ENCODE data around the gene SLC38A11. TPM values are rescaled to one million over a fixed set of nuclear protein-coding genes. Genes with fewer than 3 reads are reported as not detected.

Gene SLC38A11
- total RNA-seq, 1 experiment from 2014 or later = not detected

DNA sequence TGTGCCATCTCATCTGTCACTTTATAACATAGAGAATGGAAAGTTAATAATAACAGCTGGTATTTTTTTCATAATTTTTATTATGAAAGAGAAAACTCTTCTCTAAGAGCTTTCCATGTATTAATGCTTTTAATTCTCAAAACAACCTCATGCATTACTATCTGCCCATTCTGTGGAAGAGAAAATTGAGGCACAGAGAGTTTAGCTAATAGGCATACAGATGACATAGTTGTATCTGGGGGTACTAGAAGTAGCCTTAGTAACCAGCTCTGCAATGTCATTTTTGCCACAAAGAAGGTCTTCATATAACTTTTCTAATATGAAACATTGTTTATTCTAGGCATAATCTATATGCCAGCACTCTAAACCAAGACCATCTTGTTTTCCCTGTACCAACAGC is 77.4 kb downstream of the SLC38A11 start:
- Histone ChIP-seq H2AFZ (ENCODE audit: low read depth, low read length, poor library complexity, severe bottlenecking) (no peak overlapping the region), H3K9ac (ENCODE audit: low read length) (no peak overlapping the region), H3K36me3 (ENCODE audit: control insufficient read depth in 1 of 2, insufficient read depth in 2 of 2, low read length in 2 of 2) (no peaks in the 10 kb centered on the region), H3K4me2 (ENCODE audit: low read length) (no peak overlapping the region), H3K4me1 (ENCODE audit: control insufficient read depth in 1 of 2, insufficient read depth in 2 of 2, low read length in 2 of 2) (no peaks in the 10 kb centered on the region), H3K9me3 (ENCODE audit: control insufficient read depth in 1 of 2, insufficient read depth in 1 of 2, low read depth in 1 of 2, low read length in 2 of 2) (no peaks in the 10 kb centered on the region), H3K9me2 (ENCODE audit: insufficient read depth) (no peaks in the 10 kb centered on the region), H3K79me2 (ENCODE audit: insufficient read depth, low read length) (no peaks in the 10 kb centered on the region), H4K20me1 (ENCODE audit: insufficient read depth) (no peaks in the 10 kb centered on the region), H3K27me3 (ENCODE audit: insufficient read depth, low read length) (no peaks in the 10 kb centered on the region), H3K27ac (ENCODE audit: low read depth, low read length) (no peak overlapping the region), H3K4me3 (replicated peaks in 1 of 2; ENCODE audit: low read depth in 1 of 2, low read length in 2 of 2) (no peak overlapping the region)
- CTCF ChIA-PET = no interaction called here
- ATAC-seq (no peak), DNase-seq (ENCODE audit: low read depth, low spot score) (no peak)
- RAD21 ChIA-PET (ENCODE audit: low non-redundant PET in 1 of 2, low total read pairs in 2 of 2, uncharacterized antibody in 2 of 2, unreplicated experiment in 2 of 2) = no interaction called here
- BruUV-seq (replicated peaks) = no TSS peak
- TF ChIP-seq EZH2 (IDR thresholded peaks at IDR 0.05) (no peak), CEBPB (IDR thresholded peaks at IDR 0.05; ENCODE audit: low read depth) (no peak), EGR1 (IDR thresholded peaks at IDR 0.05; ENCODE audit: low read depth) (no peak), POLR2AphosphoS5 (IDR thresholded peaks at IDR 0.05; ENCODE audit: low read depth, low read length) (no peak), EZH2phosphoT487 (IDR thresholded peaks at IDR 0.05; ENCODE audit: borderline replicate concordance) (no peak), FOSL1 (IDR thresholded peaks at IDR 0.05; ENCODE audit: low read depth) (no peak), ZNF274 (IDR thresholded peaks at IDR 0.05; ENCODE audit: low read depth, low read length) (no peak), POLR2A (IDR thresholded peaks at IDR 0.05; ENCODE audit: borderline replicate concordance, extremely low read depth, insufficient read depth, insufficient read length) (no peak), CBX3 (IDR thresholded peaks at IDR 0.05; ENCODE audit: low read depth) (no peak), ZFX (IDR thresholded peaks at IDR 0.05) (no peak), ELF1 (IDR thresholded peaks at IDR 0.05; ENCODE audit: borderline replicate concordance, low read depth) (no peak), YY1 (IDR thresholded peaks at IDR 0.05; ENCODE audit: extremely low read depth, insufficient replicate concordance, low read depth, low read length) (no peak), SP1 (IDR thresholded peaks at IDR 0.05; ENCODE audit: low read depth) (no peak), SIN3A (IDR thresholded peaks at IDR 0.05; ENCODE audit: low read depth) (no peak)
- TF ChIP-seq, protein P1, sequence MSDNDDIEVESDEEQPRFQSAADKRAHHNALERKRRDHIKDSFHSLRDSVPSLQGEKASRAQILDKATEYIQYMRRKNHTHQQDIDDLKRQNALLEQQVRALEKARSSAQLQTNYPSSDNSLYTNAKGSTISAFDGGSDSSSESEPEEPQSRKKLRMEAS (IDR thresholded peaks at IDR 0.05) = no peak
- TF ChIP-seq, protein P2, sequence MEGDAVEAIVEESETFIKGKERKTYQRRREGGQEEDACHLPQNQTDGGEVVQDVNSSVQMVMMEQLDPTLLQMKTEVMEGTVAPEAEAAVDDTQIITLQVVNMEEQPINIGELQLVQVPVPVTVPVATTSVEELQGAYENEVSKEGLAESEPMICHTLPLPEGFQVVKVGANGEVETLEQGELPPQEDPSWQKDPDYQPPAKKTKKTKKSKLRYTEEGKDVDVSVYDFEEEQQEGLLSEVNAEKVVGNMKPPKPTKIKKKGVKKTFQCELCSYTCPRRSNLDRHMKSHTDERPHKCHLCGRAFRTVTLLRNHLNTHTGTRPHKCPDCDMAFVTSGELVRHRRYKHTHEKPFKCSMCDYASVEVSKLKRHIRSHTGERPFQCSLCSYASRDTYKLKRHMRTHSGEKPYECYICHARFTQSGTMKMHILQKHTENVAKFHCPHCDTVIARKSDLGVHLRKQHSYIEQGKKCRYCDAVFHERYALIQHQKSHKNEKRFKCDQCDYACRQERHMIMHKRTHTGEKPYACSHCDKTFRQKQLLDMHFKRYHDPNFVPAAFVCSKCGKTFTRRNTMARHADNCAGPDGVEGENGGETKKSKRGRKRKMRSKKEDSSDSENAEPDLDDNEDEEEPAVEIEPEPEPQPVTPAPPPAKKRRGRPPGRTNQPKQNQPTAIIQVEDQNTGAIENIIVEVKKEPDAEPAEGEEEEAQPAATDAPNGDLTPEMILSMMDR (IDR thresholded peaks at IDR 0.05 in 2 of 3, conservative IDR thresholded peaks at IDR 0.05 in 1 of 3; ENCODE audit: borderline replicate concordance in 1 of 3, insufficient read depth in 1 of 3, low read depth in 2 of 3, low read length in 2 of 3) = no peak
- TF ChIP-seq, protein P3, sequence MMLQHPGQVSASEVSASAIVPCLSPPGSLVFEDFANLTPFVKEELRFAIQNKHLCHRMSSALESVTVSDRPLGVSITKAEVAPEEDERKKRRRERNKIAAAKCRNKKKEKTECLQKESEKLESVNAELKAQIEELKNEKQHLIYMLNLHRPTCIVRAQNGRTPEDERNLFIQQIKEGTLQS (IDR thresholded peaks at IDR 0.05) = no peak
- TF ChIP-seq, protein P4, sequence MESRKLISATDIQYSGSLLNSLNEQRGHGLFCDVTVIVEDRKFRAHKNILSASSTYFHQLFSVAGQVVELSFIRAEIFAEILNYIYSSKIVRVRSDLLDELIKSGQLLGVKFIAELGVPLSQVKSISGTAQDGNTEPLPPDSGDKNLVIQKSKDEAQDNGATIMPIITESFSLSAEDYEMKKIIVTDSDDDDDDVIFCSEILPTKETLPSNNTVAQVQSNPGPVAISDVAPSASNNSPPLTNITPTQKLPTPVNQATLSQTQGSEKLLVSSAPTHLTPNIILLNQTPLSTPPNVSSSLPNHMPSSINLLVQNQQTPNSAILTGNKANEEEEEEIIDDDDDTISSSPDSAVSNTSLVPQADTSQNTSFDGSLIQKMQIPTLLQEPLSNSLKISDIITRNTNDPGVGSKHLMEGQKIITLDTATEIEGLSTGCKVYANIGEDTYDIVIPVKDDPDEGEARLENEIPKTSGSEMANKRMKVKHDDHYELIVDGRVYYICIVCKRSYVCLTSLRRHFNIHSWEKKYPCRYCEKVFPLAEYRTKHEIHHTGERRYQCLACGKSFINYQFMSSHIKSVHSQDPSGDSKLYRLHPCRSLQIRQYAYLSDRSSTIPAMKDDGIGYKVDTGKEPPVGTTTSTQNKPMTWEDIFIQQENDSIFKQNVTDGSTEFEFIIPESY (IDR thresholded peaks at IDR 0.05; ENCODE audit: extremely low read depth, insufficient replicate concordance, low read length) = no peak
- TF ChIP-seq, protein P5, sequence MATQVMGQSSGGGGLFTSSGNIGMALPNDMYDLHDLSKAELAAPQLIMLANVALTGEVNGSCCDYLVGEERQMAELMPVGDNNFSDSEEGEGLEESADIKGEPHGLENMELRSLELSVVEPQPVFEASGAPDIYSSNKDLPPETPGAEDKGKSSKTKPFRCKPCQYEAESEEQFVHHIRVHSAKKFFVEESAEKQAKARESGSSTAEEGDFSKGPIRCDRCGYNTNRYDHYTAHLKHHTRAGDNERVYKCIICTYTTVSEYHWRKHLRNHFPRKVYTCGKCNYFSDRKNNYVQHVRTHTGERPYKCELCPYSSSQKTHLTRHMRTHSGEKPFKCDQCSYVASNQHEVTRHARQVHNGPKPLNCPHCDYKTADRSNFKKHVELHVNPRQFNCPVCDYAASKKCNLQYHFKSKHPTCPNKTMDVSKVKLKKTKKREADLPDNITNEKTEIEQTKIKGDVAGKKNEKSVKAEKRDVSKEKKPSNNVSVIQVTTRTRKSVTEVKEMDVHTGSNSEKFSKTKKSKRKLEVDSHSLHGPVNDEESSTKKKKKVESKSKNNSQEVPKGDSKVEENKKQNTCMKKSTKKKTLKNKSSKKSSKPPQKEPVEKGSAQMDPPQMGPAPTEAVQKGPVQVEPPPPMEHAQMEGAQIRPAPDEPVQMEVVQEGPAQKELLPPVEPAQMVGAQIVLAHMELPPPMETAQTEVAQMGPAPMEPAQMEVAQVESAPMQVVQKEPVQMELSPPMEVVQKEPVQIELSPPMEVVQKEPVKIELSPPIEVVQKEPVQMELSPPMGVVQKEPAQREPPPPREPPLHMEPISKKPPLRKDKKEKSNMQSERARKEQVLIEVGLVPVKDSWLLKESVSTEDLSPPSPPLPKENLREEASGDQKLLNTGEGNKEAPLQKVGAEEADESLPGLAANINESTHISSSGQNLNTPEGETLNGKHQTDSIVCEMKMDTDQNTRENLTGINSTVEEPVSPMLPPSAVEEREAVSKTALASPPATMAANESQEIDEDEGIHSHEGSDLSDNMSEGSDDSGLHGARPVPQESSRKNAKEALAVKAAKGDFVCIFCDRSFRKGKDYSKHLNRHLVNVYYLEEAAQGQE (IDR thresholded peaks at IDR 0.05; ENCODE audit: low read depth) = no peak
- POLR2A ChIA-PET = no interaction called here
- intact Hi-C loops (cut with micrococcal nuclease) = no loop called here

Measured in HCT116 (cell line).